HL-60 (cell line): ENCODE results near the gene CST9L.

ENCODE experiments used
- DNase-seq, 2 experiments: peaks; one replicate each; pipeline ENCODE4 v3.0.0-alpha.2; 2010 to 2020; ENCODE audit warnings: low read depth in 1 of 2, low spot score in 1 of 2
- H3K27ac ChIP-seq: fragments of 250-450 bp; sonication (Bioruptor Pico); replicated peaks from 2 replicates; pipeline ENCODE4 v1.5.1; 2020; ENCODE audit warnings: mild to moderate bottlenecking, moderate library complexity
- H3K27me3 ChIP-seq: fragments of 250-450 bp; sonication (Bioruptor Pico); 2 replicates; pipeline ENCODE4 v1.5.1; 2021; ENCODE audit warnings: mild to moderate bottlenecking, moderate library complexity; ENCODE audit not compliant: insufficient read depth, poor library complexity, severe bottlenecking
- H3K4me3 ChIP-seq: replicated peaks from 2 replicates; pipeline ENCODE4 v1.5.1; 2011; ENCODE audit warnings: mild to moderate bottlenecking, control low read depth, low read length; ENCODE audit not compliant: insufficient read depth
- GABPA ChIP-seq: IDR thresholded peaks from 2 replicates; pipeline ENCODE4 v1.6.1; 2012; ENCODE audit warnings: low read depth
- POLR2AphosphoS5 ChIP-seq: IDR thresholded peaks from 2 replicates; pipeline ENCODE4 v1.6.1; 2012; ENCODE audit warnings: low read depth
- SPI1 ChIP-seq: IDR thresholded peaks from 2 replicates; pipeline ENCODE4 v1.6.1; 2012; ENCODE audit warnings: low read depth, mild to moderate bottlenecking, borderline replicate concordance
- TF ChIP-seq, protein P1 (sequence below): IDR thresholded peaks from 2 replicates; pipeline ENCODE4 v1.6.1; 2012; ENCODE audit warnings: low read depth; ENCODE audit not compliant: insufficient replicate concordance
- TF ChIP-seq, protein P2 (sequence below): IDR thresholded peaks from one replicate; pipeline ENCODE4 v1.5.1; 2011; ENCODE audit warnings: low read length, control low read depth, inconsistent platforms; ENCODE audit not compliant: insufficient read depth

The CST9L gene

DNA sequence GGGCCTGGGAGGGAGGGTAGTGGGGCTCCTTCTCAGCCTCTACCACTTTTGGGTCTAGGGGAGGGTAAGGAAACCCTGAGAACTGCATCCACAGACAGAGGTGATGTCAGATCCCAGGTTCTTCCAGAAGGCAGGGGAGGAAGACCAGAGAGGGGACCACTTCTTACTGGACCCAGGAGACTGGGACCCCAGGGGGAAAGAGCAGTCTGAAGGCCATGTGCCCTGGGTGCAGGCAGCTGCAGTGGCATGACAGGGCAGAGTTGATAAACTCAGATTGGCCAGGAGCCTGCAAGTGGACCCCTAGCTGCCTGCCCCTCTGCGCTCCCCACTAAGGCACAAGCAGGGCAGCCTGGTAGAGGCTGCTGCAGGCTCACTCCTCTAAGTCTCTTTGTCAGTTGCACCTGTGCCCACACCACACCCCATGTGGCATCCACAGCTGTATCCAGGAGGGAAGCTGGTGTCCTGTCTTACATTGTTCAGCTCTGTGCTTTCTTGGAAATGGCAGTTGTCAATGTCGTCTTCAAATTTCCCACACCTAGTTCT, 2.7 kb downstream of the CST9L start:
- no peak overlapping the region for H3K4me3 ChIP-seq
- DNase-seq = no peak
- H3K27me3 ChIP-seq = no peaks in the 10 kb centered on the region
- TF ChIP-seq, protein P1, sequence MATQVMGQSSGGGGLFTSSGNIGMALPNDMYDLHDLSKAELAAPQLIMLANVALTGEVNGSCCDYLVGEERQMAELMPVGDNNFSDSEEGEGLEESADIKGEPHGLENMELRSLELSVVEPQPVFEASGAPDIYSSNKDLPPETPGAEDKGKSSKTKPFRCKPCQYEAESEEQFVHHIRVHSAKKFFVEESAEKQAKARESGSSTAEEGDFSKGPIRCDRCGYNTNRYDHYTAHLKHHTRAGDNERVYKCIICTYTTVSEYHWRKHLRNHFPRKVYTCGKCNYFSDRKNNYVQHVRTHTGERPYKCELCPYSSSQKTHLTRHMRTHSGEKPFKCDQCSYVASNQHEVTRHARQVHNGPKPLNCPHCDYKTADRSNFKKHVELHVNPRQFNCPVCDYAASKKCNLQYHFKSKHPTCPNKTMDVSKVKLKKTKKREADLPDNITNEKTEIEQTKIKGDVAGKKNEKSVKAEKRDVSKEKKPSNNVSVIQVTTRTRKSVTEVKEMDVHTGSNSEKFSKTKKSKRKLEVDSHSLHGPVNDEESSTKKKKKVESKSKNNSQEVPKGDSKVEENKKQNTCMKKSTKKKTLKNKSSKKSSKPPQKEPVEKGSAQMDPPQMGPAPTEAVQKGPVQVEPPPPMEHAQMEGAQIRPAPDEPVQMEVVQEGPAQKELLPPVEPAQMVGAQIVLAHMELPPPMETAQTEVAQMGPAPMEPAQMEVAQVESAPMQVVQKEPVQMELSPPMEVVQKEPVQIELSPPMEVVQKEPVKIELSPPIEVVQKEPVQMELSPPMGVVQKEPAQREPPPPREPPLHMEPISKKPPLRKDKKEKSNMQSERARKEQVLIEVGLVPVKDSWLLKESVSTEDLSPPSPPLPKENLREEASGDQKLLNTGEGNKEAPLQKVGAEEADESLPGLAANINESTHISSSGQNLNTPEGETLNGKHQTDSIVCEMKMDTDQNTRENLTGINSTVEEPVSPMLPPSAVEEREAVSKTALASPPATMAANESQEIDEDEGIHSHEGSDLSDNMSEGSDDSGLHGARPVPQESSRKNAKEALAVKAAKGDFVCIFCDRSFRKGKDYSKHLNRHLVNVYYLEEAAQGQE = no peak
- TF ChIP-seq GABPA (no peak), POLR2AphosphoS5 (no peak), SPI1 (no peak)
- TF ChIP-seq, protein P2, sequence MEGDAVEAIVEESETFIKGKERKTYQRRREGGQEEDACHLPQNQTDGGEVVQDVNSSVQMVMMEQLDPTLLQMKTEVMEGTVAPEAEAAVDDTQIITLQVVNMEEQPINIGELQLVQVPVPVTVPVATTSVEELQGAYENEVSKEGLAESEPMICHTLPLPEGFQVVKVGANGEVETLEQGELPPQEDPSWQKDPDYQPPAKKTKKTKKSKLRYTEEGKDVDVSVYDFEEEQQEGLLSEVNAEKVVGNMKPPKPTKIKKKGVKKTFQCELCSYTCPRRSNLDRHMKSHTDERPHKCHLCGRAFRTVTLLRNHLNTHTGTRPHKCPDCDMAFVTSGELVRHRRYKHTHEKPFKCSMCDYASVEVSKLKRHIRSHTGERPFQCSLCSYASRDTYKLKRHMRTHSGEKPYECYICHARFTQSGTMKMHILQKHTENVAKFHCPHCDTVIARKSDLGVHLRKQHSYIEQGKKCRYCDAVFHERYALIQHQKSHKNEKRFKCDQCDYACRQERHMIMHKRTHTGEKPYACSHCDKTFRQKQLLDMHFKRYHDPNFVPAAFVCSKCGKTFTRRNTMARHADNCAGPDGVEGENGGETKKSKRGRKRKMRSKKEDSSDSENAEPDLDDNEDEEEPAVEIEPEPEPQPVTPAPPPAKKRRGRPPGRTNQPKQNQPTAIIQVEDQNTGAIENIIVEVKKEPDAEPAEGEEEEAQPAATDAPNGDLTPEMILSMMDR = no peak
- no peak overlapping the region for H3K27ac ChIP-seq

DNA sequence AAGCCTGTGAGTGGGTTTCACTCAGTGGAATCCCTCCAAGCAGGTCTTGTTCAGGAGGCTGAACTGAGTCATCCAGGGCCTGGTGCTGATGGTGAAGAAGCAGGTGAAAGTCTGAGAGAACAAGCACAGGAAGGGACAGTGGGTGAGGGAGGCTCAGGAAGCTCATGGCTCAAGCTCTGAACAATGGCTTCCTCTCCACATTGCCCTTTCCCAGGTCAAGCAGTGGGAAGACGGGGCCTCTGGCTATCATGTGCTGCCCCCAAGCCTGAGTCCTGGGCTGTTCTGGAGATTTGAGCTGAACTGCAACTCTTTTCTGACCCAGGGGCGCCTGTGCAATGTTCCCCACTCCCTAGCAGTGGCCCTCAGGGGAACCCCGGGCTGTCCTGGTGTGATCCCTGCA, 3.4 kb downstream of the CST9L start:
- no peak overlapping the region for H3K4me3 ChIP-seq
- no peak for DNase-seq
- TF ChIP-seq, protein P1 = no peak
- TF ChIP-seq SPI1 (no peak), GABPA (no peak), POLR2AphosphoS5 (no peak)
- TF ChIP-seq, protein P2 = no peak
- H3K27ac ChIP-seq = no peak overlapping the region
- H3K27me3 ChIP-seq = no peaks in the 10 kb centered on the region

DNA sequence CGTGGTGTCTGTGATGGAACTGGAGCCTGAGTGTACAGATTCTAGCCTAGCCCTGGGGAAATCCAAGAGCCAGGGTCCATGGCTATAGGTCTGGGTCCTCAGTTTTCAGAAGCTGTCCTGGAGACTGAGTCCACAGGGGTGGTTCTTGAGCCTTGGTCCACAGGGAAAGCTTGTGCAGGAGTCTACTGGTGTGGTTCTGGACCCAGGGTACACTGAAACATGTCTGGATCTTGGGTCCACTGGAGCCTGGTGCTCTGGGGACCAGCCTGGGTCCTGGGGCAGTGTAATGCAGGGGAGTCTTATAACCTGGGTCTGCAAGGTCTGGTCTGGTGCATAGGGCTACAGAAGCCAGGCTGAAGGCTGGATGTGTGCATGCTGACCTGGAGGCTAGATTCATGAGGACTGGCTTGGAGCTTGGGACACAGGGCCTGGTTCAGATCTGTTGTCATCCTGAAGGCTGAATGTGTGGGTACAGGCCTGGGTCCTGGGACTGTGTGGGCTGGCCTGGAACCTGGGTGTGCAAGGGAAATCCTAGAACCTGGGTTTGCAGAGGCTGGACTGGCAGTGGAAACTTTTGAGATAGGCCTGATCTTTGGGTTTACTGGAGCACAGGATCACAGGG, 5.5 kb downstream of the CST9L start:
- no peak for TF ChIP-seq POLR2AphosphoS5
- TF ChIP-seq, protein P1 = no peak
- no peak for TF ChIP-seq GABPA
- TF ChIP-seq SPI1 = no peak
- TF ChIP-seq, protein P2 = no peak
- DNase-seq = no peak
- no peak overlapping the region for H3K4me3 ChIP-seq
- no peak overlapping the region for H3K27ac ChIP-seq
- peaks cover 3% of the 10 kb centered on the region for H3K27me3 ChIP-seq
